HepG2 (cell line): ENCODE results near the gene FZD7. TPM values are rescaled to one million over a fixed set of nuclear protein-coding genes. Genes with fewer than 3 reads are reported as not detected.

Experiments used
- CBFB ChIP-seq: sonication (generic); formaldehyde crosslinking; IDR thresholded peaks from 2 replicates; pipeline ENCODE4 v1.4.0; 2020; ENCODE audit warnings: missing genetic modification reagents
- ELK4 ChIP-seq: sonication (generic); formaldehyde crosslinking; IDR thresholded peaks from 2 replicates; pipeline ENCODE4 v1.9.0; 2021; ENCODE audit warnings: missing genetic modification reagents, borderline replicate concordance
- GLI4 ChIP-seq: sonication (generic); formaldehyde crosslinking; IDR thresholded peaks from 2 replicates; pipeline ENCODE4 v1.5.1; 2020; ENCODE audit warnings: missing genetic modification reagents, mild to moderate bottlenecking, moderate library complexity, borderline replicate concordance
- KLF6 ChIP-seq: IDR thresholded peaks from 2 replicates; pipeline ENCODE4 v1.8.0; 2016; ENCODE audit warnings: missing biosample characterization, missing genetic modification reagents
- MAFF ChIP-seq: IDR thresholded peaks from 2 replicates; pipeline ENCODE4 v1.6.1; 2011; ENCODE audit warnings: low read depth, low read length, improper control_type of control experiment
- PAWR ChIP-seq: sonication (generic); formaldehyde crosslinking; IDR thresholded peaks from 2 replicates; pipeline ENCODE4 v1.4.0; 2020; ENCODE audit warnings: missing genetic modification reagents, mild to moderate bottlenecking, borderline replicate concordance
- REST ChIP-seq, 2 experiments: IDR thresholded peaks; 2 replicates each; pipeline ENCODE4 v1.6.1; 2011 to 2012; ENCODE audit warnings: low read length in 2 of 2, borderline replicate concordance in 1 of 2, low read depth in 1 of 2, mild to moderate bottlenecking in 1 of 2, moderate library complexity in 1 of 2
- SAFB2 ChIP-seq: sonication (generic); formaldehyde crosslinking; IDR thresholded peaks from 2 replicates; pipeline ENCODE4 v1.5.1; 2020; ENCODE audit warnings: missing genetic modification reagents, low read depth, mild to moderate bottlenecking, borderline replicate concordance
- TP53 ChIP-seq: sonication (generic); formaldehyde crosslinking; conservative IDR thresholded peaks from 2 replicates; pipeline ENCODE4 v1.4.0; 2020; ENCODE audit warnings: missing genetic modification reagents
- WIZ ChIP-seq: sonication (generic); formaldehyde crosslinking; IDR thresholded peaks from 2 replicates; pipeline ENCODE4 v1.5.1; 2020; ENCODE audit warnings: mild to moderate bottlenecking, missing genetic modification reagents
- ZFP62 ChIP-seq: sonication (generic); formaldehyde crosslinking; IDR thresholded peaks from 2 replicates; pipeline ENCODE4 v1.4.0; 2020; ENCODE audit warnings: missing genetic modification reagents
- ZNF160 ChIP-seq: sonication (generic); formaldehyde crosslinking; IDR thresholded peaks from 2 replicates; pipeline ENCODE4 v1.8.0; 2022; ENCODE audit warnings: mild to moderate bottlenecking, inconsistent platforms, missing genetic modification reagents
- ZNF225 ChIP-seq: sonication (generic); formaldehyde crosslinking; IDR thresholded peaks from 2 replicates; pipeline ENCODE4 v1.4.0; 2020; ENCODE audit warnings: mild to moderate bottlenecking, missing genetic modification reagents
- ZNF350 ChIP-seq: sonication (generic); formaldehyde crosslinking; IDR thresholded peaks from 2 replicates; pipeline ENCODE4 v1.4.0; 2020; ENCODE audit warnings: mild to moderate bottlenecking, low read depth, missing genetic modification reagents, borderline replicate concordance
- ZNF543 ChIP-seq: sonication (generic); formaldehyde crosslinking; IDR thresholded peaks from 2 replicates; pipeline ENCODE4 v1.4.0; 2020; ENCODE audit warnings: mild to moderate bottlenecking, missing genetic modification reagents
- ZNF660 ChIP-seq: sonication (generic); formaldehyde crosslinking; IDR thresholded peaks from 2 replicates; pipeline ENCODE4 v1.5.1; 2020; ENCODE audit warnings: mild to moderate bottlenecking, low read depth, missing genetic modification reagents, borderline replicate concordance
- ZNF777 ChIP-seq: sonication (generic); formaldehyde crosslinking; IDR thresholded peaks from 2 replicates; pipeline ENCODE4 v1.4.0; 2020; ENCODE audit warnings: missing genetic modification reagents
- ZNF83 ChIP-seq: sonication (generic); formaldehyde crosslinking; IDR thresholded peaks from 2 replicates; pipeline ENCODE4 v1.4.0; 2020; ENCODE audit warnings: missing genetic modification reagents, mild to moderate bottlenecking, borderline replicate concordance
- polyA plus RNA-seq, 8 experiments: library from polyadenylated mRNA; depleted of rRNA in 3 of 8; stranded (reverse) in 7 of 8; unstranded in 1 of 8; fragments of >200 nt; fragmentation: Illumina TruSeq in 4 of 8; extraction: Trizol in 4 of 8; gene quantifications; 2 replicates each; pipeline versions ENCODE4 v1.2.1 to v1.2.3, GENCODE V29; 2011 to 2016; ENCODE audit warnings: low read depth in 4 of 8, missing spikeins in 1 of 8, mixed read lengths in 1 of 8; ENCODE audit not compliant: insufficient read depth in 1 of 8
- total RNA-seq, 5 experiments: library from RNA; depleted of rRNA; stranded (reverse); fragments of >200 nt; fragmentation: Illumina TruSeq; extraction: Trizol; gene quantifications; 2 replicates each; pipeline ENCODE4 v1.2.3, GENCODE V29; 2016; ENCODE audit warnings: low read depth in 1 of 5
- TF ChIP-seq, protein P1 (sequence below): sonication (generic); formaldehyde crosslinking; IDR thresholded peaks from 2 replicates; pipeline ENCODE4 v1.8.1; 2023; ENCODE audit warnings: missing genetic modification reagents, inconsistent platforms, borderline replicate concordance
- TF ChIP-seq, protein P2 (sequence below): sonication (generic); formaldehyde crosslinking; IDR thresholded peaks from 2 replicates; pipeline ENCODE4 v1.5.0; 2020; ENCODE audit warnings: mild to moderate bottlenecking, missing genetic modification reagents

Gene FZD7
- total and polyA plus RNA-seq, 2 of the 13 experiments (the other 11 are each of a cell fraction or from before 2014, with no cell fraction given): 0.13 to 0.38 TPM

DNA sequence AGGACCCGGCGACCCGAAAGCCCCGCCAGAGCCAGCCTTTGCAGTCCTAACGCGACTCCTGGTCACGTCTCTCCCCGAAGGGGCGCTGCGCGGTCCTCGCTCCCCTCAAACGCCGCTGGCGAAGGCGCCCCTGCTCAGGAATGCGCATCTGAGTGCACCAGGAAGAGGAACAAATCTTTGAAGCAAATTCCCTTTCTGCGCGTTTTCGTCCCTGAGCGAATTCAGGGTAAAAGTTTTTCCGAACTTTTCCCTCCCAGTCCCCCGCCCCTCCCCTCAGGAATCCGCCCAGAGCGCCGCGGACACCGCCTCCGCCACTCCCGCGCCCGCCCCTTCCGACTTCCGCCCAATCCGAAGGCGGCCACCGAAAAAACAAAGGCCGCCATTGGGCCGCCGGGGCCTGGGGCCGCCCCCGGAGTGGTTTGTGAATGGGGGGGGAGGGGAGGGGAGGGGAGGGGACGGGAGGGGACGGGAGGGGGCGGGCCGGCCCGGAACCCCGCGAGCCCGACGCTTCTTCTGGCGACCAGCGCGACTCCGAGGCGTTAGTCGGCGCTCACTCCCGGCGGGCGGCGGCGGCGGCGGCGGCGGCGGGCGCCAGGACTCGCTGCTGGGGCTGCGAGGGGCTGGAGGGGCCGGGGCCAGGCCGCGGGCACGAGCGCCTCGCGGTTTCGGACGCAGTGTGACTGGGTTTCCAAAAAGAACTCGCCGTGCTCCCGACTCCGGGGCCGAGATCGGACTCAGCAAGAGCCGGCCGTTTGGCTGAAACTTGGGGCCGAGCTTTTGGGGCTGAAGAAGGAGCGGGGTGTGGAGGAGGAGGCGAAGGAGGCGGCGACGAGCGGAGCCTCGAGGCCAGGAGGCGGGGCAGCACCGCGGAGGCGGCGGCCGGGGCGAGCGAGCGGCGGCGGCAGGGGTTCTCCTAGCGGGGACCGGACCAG is at the start of gene FZD7 (continued):
- TF ChIP-seq, protein P1, sequence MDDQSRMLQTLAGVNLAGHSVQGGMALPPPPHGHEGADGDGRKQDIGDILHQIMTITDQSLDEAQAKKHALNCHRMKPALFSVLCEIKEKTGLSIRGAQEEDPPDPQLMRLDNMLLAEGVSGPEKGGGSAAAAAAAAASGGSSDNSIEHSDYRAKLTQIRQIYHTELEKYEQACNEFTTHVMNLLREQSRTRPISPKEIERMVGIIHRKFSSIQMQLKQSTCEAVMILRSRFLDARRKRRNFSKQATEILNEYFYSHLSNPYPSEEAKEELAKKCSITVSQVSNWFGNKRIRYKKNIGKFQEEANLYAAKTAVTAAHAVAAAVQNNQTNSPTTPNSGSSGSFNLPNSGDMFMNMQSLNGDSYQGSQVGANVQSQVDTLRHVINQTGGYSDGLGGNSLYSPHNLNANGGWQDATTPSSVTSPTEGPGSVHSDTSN (CRISPR knock-in tag): no peak
- TF ChIP-seq ZNF160 (CRISPR knock-in tag): no peak
- TF ChIP-seq ZNF543 (CRISPR knock-in tag): no peak
- TF ChIP-seq REST (IDR thresholded peaks at IDR 0.05; ENCODE audit: borderline replicate concordance in 1 of 2, low read depth in 1 of 2, low read length in 2 of 2): no peak
- no peak for TF ChIP-seq PAWR (CRISPR knock-in tag)
- TF ChIP-seq SAFB2 (CRISPR knock-in tag): no peak
- no peak for TF ChIP-seq KLF6
- TF ChIP-seq ZNF225 (CRISPR knock-in tag): no peak
- TF ChIP-seq ZNF350 (CRISPR knock-in tag): no peak; the same call in 1 of the 2 replicates
- no peak for TF ChIP-seq WIZ (CRISPR knock-in tag)
- peak; percentile 97 for TF ChIP-seq ZNF777
- TF ChIP-seq GLI4 (CRISPR knock-in tag): no peak
- TF ChIP-seq MAFF: no peak
- no peak for TF ChIP-seq ELK4 (CRISPR knock-in tag)
- TF ChIP-seq ZNF660 (CRISPR knock-in tag): no peak
- no peak for TF ChIP-seq ZNF83 (CRISPR knock-in tag)
- no peak for TF ChIP-seq ZFP62
- TF ChIP-seq CBFB: no peak
- TF ChIP-seq, protein P2, sequence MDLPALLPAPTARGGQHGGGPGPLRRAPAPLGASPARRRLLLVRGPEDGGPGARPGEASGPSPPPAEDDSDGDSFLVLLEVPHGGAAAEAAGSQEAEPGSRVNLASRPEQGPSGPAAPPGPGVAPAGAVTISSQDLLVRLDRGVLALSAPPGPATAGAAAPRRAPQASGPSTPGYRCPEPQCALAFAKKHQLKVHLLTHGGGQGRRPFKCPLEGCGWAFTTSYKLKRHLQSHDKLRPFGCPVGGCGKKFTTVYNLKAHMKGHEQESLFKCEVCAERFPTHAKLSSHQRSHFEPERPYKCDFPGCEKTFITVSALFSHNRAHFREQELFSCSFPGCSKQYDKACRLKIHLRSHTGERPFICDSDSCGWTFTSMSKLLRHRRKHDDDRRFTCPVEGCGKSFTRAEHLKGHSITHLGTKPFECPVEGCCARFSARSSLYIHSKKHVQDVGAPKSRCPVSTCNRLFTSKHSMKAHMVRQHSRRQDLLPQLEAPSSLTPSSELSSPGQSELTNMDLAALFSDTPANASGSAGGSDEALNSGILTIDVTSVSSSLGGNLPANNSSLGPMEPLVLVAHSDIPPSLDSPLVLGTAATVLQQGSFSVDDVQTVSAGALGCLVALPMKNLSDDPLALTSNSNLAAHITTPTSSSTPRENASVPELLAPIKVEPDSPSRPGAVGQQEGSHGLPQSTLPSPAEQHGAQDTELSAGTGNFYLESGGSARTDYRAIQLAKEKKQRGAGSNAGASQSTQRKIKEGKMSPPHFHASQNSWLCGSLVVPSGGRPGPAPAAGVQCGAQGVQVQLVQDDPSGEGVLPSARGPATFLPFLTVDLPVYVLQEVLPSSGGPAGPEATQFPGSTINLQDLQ (CRISPR knock-in tag): 0 out of 2 replicates have a peak, but pooled peaks have one; percentile 58
- TF ChIP-seq TP53 (CRISPR knock-in tag): no peak
